Measurements from ENCODE around the gene SLC15A3. TPM values are rescaled to one million over a fixed set of nuclear protein-coding genes. Genes with fewer than 3 reads are reported as not detected.
"Not testable (repeated sequence)": the region's sequence is repeated elsewhere in the genome, so short reads cannot be mapped to it uniquely, and the experiment has no call there.

The SLC15A3 gene
- polyA plus RNA-seq, 1 experiment, result 4.8 TPM

DNA sequence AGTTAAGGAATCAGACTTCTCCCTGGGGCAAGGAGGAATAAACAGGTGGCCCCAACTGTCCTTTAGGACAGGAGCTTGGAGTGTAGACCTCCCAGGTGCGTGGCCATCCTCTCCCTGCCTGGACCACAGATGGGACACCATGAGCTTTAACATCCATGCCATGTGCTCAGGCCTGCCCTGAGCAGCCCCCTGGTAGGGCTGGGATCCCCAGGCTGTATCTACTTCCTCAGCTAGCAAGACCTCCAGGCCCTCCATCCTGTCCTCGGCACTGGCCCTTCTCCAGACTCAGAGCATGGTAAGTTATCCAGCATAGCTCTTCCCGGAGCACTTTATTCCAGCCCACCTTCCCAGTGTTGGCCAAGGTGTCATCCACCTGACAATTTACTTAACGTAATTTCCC is 25.2 kb upstream of the SLC15A3 start:
- Histone ChIP-seq H3K4me3 (ENCODE audit: low read depth, low read length) (no peak overlapping the region), H3K27me3 (ENCODE audit: control insufficient read depth, insufficient read depth, low read length) (peaks cover 23% of the 10 kb centered on the region), H3K27ac (ENCODE audit: low read depth, low read length) (no peak overlapping the region), H3K9me3 (ENCODE audit: control insufficient read depth, insufficient read depth, low read length) (no peaks in the 10 kb centered on the region)
- DNase-seq (ENCODE audit: low read depth, low spot score), result no peak
- POLR2A ChIA-PET, result no interaction called here
- TF ChIP-seq, protein P1, sequence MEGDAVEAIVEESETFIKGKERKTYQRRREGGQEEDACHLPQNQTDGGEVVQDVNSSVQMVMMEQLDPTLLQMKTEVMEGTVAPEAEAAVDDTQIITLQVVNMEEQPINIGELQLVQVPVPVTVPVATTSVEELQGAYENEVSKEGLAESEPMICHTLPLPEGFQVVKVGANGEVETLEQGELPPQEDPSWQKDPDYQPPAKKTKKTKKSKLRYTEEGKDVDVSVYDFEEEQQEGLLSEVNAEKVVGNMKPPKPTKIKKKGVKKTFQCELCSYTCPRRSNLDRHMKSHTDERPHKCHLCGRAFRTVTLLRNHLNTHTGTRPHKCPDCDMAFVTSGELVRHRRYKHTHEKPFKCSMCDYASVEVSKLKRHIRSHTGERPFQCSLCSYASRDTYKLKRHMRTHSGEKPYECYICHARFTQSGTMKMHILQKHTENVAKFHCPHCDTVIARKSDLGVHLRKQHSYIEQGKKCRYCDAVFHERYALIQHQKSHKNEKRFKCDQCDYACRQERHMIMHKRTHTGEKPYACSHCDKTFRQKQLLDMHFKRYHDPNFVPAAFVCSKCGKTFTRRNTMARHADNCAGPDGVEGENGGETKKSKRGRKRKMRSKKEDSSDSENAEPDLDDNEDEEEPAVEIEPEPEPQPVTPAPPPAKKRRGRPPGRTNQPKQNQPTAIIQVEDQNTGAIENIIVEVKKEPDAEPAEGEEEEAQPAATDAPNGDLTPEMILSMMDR (IDR thresholded peaks at IDR 0.05; ENCODE audit: low read depth, low read length), result no peak
- CTCF ChIA-PET, result no interaction called here

GRCh38 chr11:60974726-60975125 is 22.8 kb upstream of the SLC15A3 start:
- CTCF ChIA-PET, result interaction anchor here (1.2 kb wide), 1 partner anchor 155 kb away, joined by 3 read pairs; no protein-coding TSS in a partner anchor

DNA sequence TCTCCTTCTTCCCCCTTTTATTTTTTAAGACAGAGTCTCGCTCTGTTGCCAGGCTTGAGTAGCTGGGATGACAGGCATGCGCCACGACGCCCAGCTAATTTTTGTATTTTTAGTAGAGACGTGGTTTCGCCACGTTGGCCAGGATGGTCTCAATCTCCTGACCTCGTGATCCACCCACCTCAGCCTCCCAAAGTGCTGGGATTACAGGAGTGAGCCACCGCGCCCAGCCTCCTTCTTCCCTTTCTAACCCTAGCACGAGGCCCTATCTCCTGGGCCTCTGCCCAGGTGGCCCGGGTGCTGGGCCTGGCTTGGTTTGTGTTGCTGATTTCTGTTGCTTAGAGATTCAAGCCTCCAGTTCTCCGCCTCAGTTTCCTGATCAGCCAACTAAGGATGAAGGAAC is 22.3 kb upstream of the SLC15A3 start:
- H3K9me3 ChIP-seq (ENCODE audit: control insufficient read depth, insufficient read depth, low read length); H3K27ac ChIP-seq (ENCODE audit: low read depth, low read length); DNase-seq (ENCODE audit: low read depth, low spot score); H3K4me3 ChIP-seq (ENCODE audit: low read depth, low read length); POLR2A ChIA-PET: not testable (repeated sequence)
- peaks cover 25% of the 10 kb centered on the region for H3K27me3 ChIP-seq (ENCODE audit: control insufficient read depth, insufficient read depth, low read length)
- CTCF ChIA-PET, result interaction anchor here (1.2 kb wide), 1 partner anchor 155 kb away, joined by 3 read pairs; no protein-coding TSS in a partner anchor

More at GRCh38 chr11:60974726-60975125, 22.8 kb upstream of the SLC15A3 start:
- POLR2A ChIA-PET, result no interaction called here
- Histone ChIP-seq H3K4me3 (ENCODE audit: low read depth, low read length) (no peak overlapping the region), H3K27ac (ENCODE audit: low read depth, low read length) (no peak overlapping the region), H3K27me3 (ENCODE audit: control insufficient read depth, insufficient read depth, low read length) (peaks cover 25% of the 10 kb centered on the region), H3K9me3 (ENCODE audit: control insufficient read depth, insufficient read depth, low read length) (no peaks in the 10 kb centered on the region)
- no peak for DNase-seq (ENCODE audit: low read depth, low spot score)
- TF ChIP-seq, protein P1 (IDR thresholded peaks at IDR 0.05; ENCODE audit: low read depth, low read length), result no peak

DNA sequence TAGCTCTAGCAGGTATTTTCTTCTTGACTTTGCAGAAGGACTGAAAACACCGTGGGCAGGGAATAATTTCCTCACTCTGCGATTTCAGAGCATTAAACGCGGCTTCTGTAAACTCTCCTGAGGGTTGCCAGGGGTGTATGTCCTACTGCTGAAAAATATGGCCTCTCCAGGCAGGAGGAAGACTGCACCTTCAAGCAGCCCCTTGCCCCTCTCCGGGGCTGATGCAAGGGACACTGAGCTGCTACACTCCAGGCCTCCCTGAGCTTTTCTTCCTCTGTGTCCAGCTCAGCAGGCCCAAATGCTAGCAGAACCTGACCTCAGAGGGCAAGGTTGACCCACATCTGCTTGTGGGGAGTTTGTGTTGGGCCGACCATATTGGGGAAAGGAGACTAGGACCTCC is 21.7 kb upstream of the SLC15A3 start:
- POLR2A ChIA-PET, result no interaction called here
- Histone ChIP-seq H3K4me3 (ENCODE audit: low read depth, low read length) (no peak overlapping the region), H3K27ac (ENCODE audit: low read depth, low read length) (no peak overlapping the region), H3K27me3 (ENCODE audit: control insufficient read depth, insufficient read depth, low read length) (peaks cover 25% of the 10 kb centered on the region), H3K9me3 (ENCODE audit: control insufficient read depth, insufficient read depth, low read length) (no peaks in the 10 kb centered on the region)
- TF ChIP-seq, protein P1 (IDR thresholded peaks at IDR 0.05; ENCODE audit: low read depth, low read length), result no peak
- CTCF ChIA-PET, result interaction anchor here (1.2 kb wide), 1 partner anchor 156 kb away, joined by 3 read pairs; no protein-coding TSS in a partner anchor
- no peak for DNase-seq (ENCODE audit: low read depth, low spot score)

DNA sequence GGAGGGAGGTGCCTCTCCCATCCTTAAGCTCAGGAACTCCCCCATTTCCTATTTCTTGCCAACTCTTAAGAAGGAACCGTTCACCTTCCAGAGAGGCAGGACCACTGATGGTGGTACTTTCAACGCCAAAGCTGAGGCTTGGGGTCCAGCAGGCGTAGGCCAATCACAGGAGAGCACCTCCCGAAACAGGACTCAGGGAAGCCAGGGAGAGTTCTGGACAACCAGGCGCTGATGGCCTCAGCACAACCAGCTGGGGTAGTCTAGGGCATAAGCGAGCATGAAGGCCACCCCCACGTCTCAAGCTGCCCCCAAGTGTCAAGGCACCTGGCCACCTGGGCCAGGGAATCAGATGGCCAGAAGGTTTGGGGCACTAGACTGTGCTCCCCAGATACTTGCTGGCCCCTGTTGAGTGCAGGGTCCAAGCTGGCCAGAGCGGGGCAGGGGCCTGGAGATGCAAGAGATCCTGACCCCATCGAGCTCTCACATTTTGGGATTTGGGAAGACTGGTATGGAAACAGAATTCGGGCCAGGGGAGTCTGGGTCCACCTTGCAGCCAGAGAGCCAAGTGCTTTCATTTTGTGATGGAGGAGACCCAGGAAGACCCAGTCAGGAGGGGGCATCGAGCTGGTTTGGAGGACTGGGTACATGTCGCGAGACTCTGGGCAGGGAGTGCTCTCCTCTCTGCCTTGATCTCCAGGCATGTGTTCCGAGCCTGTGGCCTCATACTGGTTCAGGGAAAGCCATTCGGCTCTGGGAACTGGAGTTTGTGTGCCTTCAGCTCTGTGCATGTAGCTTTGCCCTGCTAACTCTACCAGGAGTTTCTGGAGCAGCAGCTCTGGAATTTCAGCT is 20.4 kb upstream of the SLC15A3 start:
- no peak overlapping the region for H3K27ac ChIP-seq (ENCODE audit: low read depth, low read length)
- peaks cover 23% of the 10 kb centered on the region for H3K27me3 ChIP-seq (ENCODE audit: control insufficient read depth, insufficient read depth, low read length)
- no peak for DNase-seq (ENCODE audit: low read depth, low spot score)
- ChIA-PET POLR2A (no interaction called here), CTCF (interaction anchor here (1.0 kb wide), 1 partner anchor 19 kb away, joined by 3 read pairs; no protein-coding TSS in a partner anchor)
- H3K9me3 ChIP-seq (ENCODE audit: control insufficient read depth, insufficient read depth, low read length), result no peaks in the 10 kb centered on the region
- TF ChIP-seq, protein P1 (IDR thresholded peaks at IDR 0.05; ENCODE audit: low read depth, low read length), result no peak
- no peak overlapping the region for H3K4me3 ChIP-seq (ENCODE audit: low read depth, low read length)
